CD4-positive, alpha-beta T cell (primary cell): Measurements from ENCODE around the gene MUC20. TPM values are rescaled to one million over a fixed set of nuclear protein-coding genes. Genes with fewer than 3 reads are reported as not detected.
A peak's percentile ranks its signal among the peaks of the same experiment; 100 is the strongest.

Experiments used
- ATAC-seq: fragments of 200-7000 bp; cut with Tn5 transposase; one replicate; pipeline ENCODE4 v1.10.0; 2022; ENCODE audit warnings: mild to moderate bottlenecking; ENCODE audit not compliant: poor library complexity
- CTCF ChIA-PET: fragments of 350-600 bp; sonication (Branson Sonifier 250); formaldehyde crosslinking; loops from one replicate; lab custom pipeline; 2021; ENCODE audit warnings: antibody characterized with exemption, inconsistent platforms; lab: Charles Lee
- POLR2A ChIA-PET: fragments of 350-600 bp; sonication (Branson Sonifier 250); formaldehyde crosslinking; loops from one replicate; lab custom pipeline; 2021; ENCODE audit warnings: antibody characterized with exemption, inconsistent platforms; lab: Charles Lee
- DNase-seq, 14 experiments: peaks; one replicate each; pipeline ENCODE4 v3.0.0-alpha.2; 2013 to 2020; ENCODE audit warnings: mixed read lengths in 2 of 14
- H3K27ac ChIP-seq, 2 donors: one replicate each; pipeline versions ENCODE4 v1.5.1 to v1.7.0; 2013; ENCODE audit warnings: low read length in 2 of 2, low read depth in 1 of 2, mild to moderate bottlenecking in 1 of 2
- H3K27me3 ChIP-seq, 2 experiments: 1 replicate in 1 of 2; 2 replicates in 1 of 2; pipeline versions ENCODE4 v1.6.1 to v1.7.0; 2013; ENCODE audit warnings: low read length in 2 of 2, control low read depth in 1 of 2, mild to moderate bottlenecking in 1 of 2, moderate library complexity in 1 of 2; ENCODE audit not compliant: insufficient read depth in 2 of 2, control insufficient read depth in 1 of 2
- H3K36me3 ChIP-seq: one replicate; pipeline ENCODE4 v1.6.1; 2013; ENCODE audit warnings: low read length, control low read depth; ENCODE audit not compliant: insufficient read depth
- H3K4me1 ChIP-seq: one replicate; pipeline ENCODE4 v1.6.1; 2013; ENCODE audit warnings: low read length, control low read depth; ENCODE audit not compliant: insufficient read depth
- H3K4me3 ChIP-seq: one replicate; pipeline ENCODE4 v1.5.1; 2013; ENCODE audit warnings: mild to moderate bottlenecking, low read length, moderate library complexity
- H3K9me3 ChIP-seq, 2 experiments: 1 replicate in 1 of 2; 2 replicates in 1 of 2; pipeline versions ENCODE4 v1.6.1 to v1.7.0; 2013; ENCODE audit warnings: low read length in 2 of 2, mild to moderate bottlenecking in 2 of 2, control low read depth in 1 of 2, moderate library complexity in 1 of 2; ENCODE audit not compliant: control insufficient read depth in 1 of 2, insufficient read depth in 1 of 2
- H3K27ac Mint-ChIP-seq: one replicate; pipeline ENCODE4 v1.8.0; 2020; ENCODE audit warnings: mixed read lengths
- H3K27me3 Mint-ChIP-seq: one replicate; pipeline ENCODE4 v1.8.0; 2021; ENCODE audit warnings: mixed read lengths
- H3K36me3 Mint-ChIP-seq: one replicate; pipeline ENCODE4 v1.8.0; 2021; ENCODE audit warnings: low read depth, mixed read lengths
- H3K4me1 Mint-ChIP-seq: one replicate; pipeline ENCODE4 v1.8.0; 2021; ENCODE audit warnings: low read depth, mixed read lengths
- H3K4me3 Mint-ChIP-seq: one replicate; pipeline ENCODE4 v1.8.0; 2020; ENCODE audit warnings: mild to moderate bottlenecking, mixed read lengths
- H3K9me3 Mint-ChIP-seq: one replicate; pipeline ENCODE4 v1.8.0; 2020; ENCODE audit warnings: mixed read lengths
- intact Hi-C, 2 experiments: fragments of 100-400 bp; cut with DNase I in 1 of 2; cut with micrococcal nuclease in 1 of 2; formaldehyde crosslinking; loops; one replicate each; pipeline versions ENCODE4 v1.15.1 to v1.9.0; 2023 to 2025; cut with DNase I, micrococcal nuclease
- total RNA-seq, 174 experiments: library from RNA in 2 of 174; stranded (reverse) in 2 of 174; gene quantifications; one replicate each; pipeline ENCODE4 v1.2.3 and lab custom pipeline; 2021 to 2026
- TF ChIP-seq, protein P1 (sequence below): fragments of 200-600 bp; IDR thresholded peaks from one replicate; pipeline ENCODE4 v1.8.0; 2022; ENCODE audit warnings: antibody characterized with exemption, mild to moderate bottlenecking

MUC20 gene
- total RNA-seq, 2 experiments from 2014 or later: 3.9 to 4.1 TPM

DNA sequence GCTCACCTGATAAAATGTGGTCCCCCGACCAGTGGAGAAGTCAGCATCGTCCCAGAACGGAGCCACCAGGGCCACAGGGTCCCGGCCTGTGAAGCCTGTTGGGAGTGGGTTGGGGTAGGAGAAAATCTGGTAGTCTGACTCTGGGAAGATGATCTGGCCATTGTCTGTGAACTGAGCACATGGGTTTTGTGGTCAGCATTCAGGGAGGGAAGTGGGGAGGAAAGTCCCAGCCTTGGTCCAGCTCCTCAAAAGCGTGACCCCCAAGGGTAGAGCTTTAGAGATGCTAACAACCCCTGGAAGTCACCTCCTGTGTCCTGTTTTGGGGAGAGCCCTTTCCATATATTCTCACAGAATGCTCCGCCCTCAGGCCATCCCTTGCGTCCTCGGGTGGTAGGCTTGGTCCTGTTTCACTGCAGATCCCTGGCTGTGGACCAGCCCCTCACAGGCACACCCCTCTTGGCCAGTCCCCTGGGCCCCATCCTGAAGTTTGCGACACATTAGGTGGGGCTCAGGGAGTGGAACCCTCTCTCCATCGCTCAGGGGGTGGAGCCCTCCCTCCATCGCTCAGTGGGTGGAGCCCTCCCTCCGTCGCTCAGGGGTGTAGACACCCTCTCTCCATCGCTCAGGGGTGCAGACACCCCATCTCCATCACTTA lies 51.0 kb downstream of the MUC20 start:
- CTCF ChIA-PET: no interaction called here
- no peaks in the 10 kb centered on the region for H3K27me3 Mint-ChIP-seq
- no peak overlapping the region for H3K4me3 Mint-ChIP-seq
- H3K4me3 ChIP-seq: no peak overlapping the region
- H3K27ac Mint-ChIP-seq: no peak overlapping the region
- no peaks in the 10 kb centered on the region for H3K27me3 ChIP-seq
- H3K9me3 ChIP-seq: peaks cover 0 to 15% of the 10 kb centered on the region in 2 experiments
- DNase-seq: no peak
- no peak overlapping the region for H3K27ac ChIP-seq
- no peaks in the 10 kb centered on the region for H3K36me3 Mint-ChIP-seq
- ATAC-seq: no peak
- H3K9me3 Mint-ChIP-seq: no peaks in the 10 kb centered on the region
- POLR2A ChIA-PET: no interaction called here
- H3K4me1 ChIP-seq: no peaks in the 10 kb centered on the region
- no peaks in the 10 kb centered on the region for H3K4me1 Mint-ChIP-seq
- no peaks in the 10 kb centered on the region for H3K36me3 ChIP-seq
- intact Hi-C loops: no loop called here
- TF ChIP-seq, protein P1, sequence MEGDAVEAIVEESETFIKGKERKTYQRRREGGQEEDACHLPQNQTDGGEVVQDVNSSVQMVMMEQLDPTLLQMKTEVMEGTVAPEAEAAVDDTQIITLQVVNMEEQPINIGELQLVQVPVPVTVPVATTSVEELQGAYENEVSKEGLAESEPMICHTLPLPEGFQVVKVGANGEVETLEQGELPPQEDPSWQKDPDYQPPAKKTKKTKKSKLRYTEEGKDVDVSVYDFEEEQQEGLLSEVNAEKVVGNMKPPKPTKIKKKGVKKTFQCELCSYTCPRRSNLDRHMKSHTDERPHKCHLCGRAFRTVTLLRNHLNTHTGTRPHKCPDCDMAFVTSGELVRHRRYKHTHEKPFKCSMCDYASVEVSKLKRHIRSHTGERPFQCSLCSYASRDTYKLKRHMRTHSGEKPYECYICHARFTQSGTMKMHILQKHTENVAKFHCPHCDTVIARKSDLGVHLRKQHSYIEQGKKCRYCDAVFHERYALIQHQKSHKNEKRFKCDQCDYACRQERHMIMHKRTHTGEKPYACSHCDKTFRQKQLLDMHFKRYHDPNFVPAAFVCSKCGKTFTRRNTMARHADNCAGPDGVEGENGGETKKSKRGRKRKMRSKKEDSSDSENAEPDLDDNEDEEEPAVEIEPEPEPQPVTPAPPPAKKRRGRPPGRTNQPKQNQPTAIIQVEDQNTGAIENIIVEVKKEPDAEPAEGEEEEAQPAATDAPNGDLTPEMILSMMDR: no peak

DNA sequence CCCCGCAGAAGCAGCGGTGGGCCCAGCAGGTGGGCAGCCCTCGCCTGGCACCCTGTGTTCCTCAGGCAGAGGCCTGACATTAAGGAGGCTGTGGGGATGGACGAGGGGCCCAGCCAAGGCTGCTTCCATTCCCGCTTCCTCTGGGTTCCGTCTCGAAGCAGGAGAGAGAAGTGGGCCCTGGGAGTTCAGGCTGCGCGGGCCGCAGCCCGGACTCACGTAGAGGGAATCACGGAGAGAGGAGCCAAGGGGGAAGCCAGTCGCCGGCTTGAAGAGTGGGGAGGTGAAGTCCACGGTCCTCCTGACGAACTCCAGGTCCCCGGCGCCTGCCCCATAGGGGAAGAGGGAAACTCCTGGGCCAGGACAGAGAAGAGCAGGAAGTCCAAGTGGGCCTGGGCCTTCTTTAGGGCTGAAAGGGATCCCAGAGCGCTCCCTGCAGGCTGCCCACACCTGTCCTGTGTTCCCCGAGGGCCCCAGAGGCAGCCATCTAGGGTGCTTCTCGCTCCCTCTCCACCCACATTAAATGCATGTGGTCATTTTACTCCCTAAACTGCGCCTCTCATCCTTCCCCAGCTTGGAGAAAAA lies 53.3 kb downstream of the MUC20 start:
- H3K36me3 Mint-ChIP-seq: peaks cover 7% of the 10 kb centered on the region
- Histone ChIP-seq H3K27me3 (no peaks in the 10 kb centered on the region), H3K27ac (no peak overlapping the region), H3K9me3 (peaks cover 0 to 18% of the 10 kb centered on the region in 2 experiments), H3K36me3 (no peaks in the 10 kb centered on the region), H3K4me1 (peaks cover 3% of the 10 kb centered on the region), H3K4me3 (no peak overlapping the region)
- H3K27ac Mint-ChIP-seq: no peak overlapping the region
- CTCF ChIA-PET: no interaction called here
- no peak overlapping the region for H3K4me3 Mint-ChIP-seq
- peaks cover 8% of the 10 kb centered on the region for H3K4me1 Mint-ChIP-seq
- intact Hi-C loops: no loop called here
- POLR2A ChIA-PET: no interaction called here
- TF ChIP-seq, protein P1: no peak
- DNase-seq (peak in 1 of 14 experiments; percentile 21), ATAC-seq (no peak)
- peaks cover 2% of the 10 kb centered on the region for H3K9me3 Mint-ChIP-seq
- no peaks in the 10 kb centered on the region for H3K27me3 Mint-ChIP-seq

DNA sequence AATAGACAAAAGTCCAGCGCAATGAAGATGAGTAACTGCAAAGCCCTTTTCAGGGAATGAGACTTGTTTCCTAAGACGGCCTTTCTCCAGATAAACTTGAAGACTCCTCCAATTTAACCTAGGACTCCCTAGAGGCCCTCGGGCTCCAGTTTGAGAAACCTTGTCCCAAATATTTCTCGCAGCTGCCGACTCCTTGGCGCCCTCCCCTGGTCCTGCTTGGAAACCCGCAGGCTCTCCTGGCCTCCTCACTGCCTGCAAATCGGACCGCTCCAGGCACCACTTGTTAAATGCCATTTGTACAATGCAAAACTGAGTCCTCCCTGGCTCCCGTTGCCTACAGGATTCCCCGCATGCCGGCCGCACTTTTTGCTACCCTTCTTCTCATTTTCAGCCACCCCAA lies 54.1 kb downstream of the MUC20 start:
- H3K27ac ChIP-seq: no peak overlapping the region
- no peaks in the 10 kb centered on the region for H3K36me3 ChIP-seq
- no peak overlapping the region for H3K27ac Mint-ChIP-seq
- H3K4me1 ChIP-seq: peaks cover 4% of the 10 kb centered on the region
- intact Hi-C loops: no loop called here
- TF ChIP-seq, protein P1: no peak
- peaks cover 2% of the 10 kb centered on the region for H3K9me3 Mint-ChIP-seq
- POLR2A ChIA-PET: no interaction called here
- H3K27me3 ChIP-seq: no peaks in the 10 kb centered on the region
- ATAC-seq (no peak), DNase-seq (peak in 1 of 14 experiments; percentile 22)
- peaks cover 7% of the 10 kb centered on the region for H3K36me3 Mint-ChIP-seq
- no peak overlapping the region for H3K4me3 Mint-ChIP-seq
- CTCF ChIA-PET: no interaction called here
- H3K27me3 Mint-ChIP-seq: no peaks in the 10 kb centered on the region
- peaks cover 11% of the 10 kb centered on the region for H3K4me1 Mint-ChIP-seq
- no peak overlapping the region for H3K4me3 ChIP-seq
- peaks cover 0 to 21% of the 10 kb centered on the region in 2 experiments for H3K9me3 ChIP-seq
